ENCODE measurements around the gene PDE6D.
A peak's percentile ranks its signal among the peaks of the same experiment; 100 is the strongest.

The PDE6D gene

GRCh38 chr2:231780909-231781797 is at the start of gene PDE6D:
PDE6D (minus strand) TSS chr2:231781282; CDS start chr2:231781114, 168 bp downstream.
- peak; percentile 97 for DNase-seq (ENCODE audit: low read depth)
- peak within 1 kb of the TSS; percentile 75 for H3K4me3 ChIP-seq (ENCODE audit: low read depth, low read length)

- no peak for DNase-seq (ENCODE audit: low read depth)
- no peak overlapping the region for H3K4me3 ChIP-seq (ENCODE audit: low read depth, low read length)
Measured at GRCh38 chr2:231821908-231822307, 40.8 kb upstream of the PDE6D start.

DNA sequence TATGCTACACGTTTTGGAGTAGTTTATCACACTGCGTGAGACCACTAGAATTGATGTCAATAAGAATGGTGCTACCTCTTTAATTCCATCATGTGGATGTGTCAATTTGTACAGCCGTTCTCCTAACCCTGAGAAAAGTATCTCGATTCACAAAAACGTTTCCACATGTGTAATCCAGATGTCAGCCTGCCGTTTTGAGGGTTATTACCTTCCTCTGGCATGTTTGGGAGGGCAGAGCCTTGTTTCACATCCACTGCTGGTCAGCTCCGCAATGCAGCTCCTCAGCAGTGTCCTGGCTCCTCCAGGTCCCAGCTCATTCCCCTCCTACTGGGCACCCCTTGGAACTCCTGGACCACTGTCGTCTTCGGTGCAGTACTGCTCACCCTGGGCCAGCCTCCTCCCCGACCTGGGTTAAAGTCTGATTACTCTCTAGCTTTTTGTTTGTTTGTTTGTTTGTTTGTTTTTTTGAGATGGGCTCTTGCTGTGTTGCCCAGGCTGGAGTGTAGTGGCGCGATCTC is 39.8 kb upstream of the PDE6D start:
- H3K4me3 ChIP-seq (ENCODE audit: low read depth, low read length): no peak overlapping the region
- DNase-seq (ENCODE audit: low read depth): no peak

DNA sequence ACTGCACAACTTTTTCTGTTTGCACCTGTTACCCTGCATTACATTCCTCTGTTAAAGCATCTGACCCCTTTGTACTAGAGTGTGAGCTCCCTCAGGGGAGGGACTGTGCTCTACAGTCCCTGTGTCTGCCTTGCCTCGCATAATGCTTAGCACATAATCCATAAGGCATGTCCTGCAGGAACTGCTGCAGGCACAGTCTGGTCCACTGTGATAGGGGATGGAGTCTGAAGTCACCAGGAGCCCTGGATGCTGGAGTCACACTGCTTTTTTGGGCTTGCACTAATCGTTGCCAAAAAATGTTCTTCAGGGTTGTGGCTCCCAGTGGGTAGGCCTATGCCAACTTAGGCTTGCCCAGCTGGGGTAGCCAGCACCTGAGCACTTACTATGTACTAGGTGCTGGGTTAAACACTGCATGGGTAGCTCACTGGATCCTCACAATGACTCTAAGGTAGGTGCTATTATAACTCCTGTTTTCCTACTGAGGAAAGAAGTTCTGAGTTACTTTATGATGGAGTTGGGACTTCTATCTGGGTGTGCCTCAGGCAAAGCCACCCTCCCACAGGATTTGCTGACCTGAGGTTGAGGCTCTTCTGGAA is 38.5 kb upstream of the PDE6D start:
- H3K4me3 ChIP-seq (ENCODE audit: low read depth, low read length): no peak overlapping the region
- DNase-seq (ENCODE audit: low read depth): no peak

GRCh38 chr2:231816327-231817026 is 35.4 kb upstream of the PDE6D start:
- DNase-seq (ENCODE audit: low read depth): no peak
- H3K4me3 ChIP-seq (ENCODE audit: low read depth, low read length): no peak overlapping the region

DNA sequence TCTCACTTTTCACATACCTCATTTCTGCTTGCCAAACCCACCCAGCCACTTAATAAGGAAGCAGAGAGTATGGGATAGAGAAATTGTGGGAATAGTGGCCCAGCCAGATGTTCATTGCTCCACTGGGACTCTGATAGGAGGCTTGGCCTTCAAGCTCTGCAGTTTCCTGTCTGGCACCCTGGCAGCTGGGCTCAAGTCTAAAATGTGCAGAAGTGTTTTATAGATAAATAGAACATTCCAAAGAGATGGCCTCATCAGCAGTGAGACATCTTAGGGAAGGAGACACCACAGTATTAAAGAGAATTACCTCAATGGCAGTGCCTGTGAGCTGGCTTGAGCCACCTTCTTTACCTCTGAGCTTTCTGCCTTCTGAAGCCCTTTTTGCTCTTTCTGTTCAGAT is 29.8 kb upstream of the PDE6D start:
- H3K4me3 ChIP-seq (ENCODE audit: low read depth, low read length): no peak overlapping the region
- peak; percentile 47 for DNase-seq (ENCODE audit: low read depth)

GRCh38 chr2:231807020-231807419 is 25.9 kb upstream of the PDE6D start:
- DNase-seq (ENCODE audit: low read depth): no peak
- no peak overlapping the region for H3K4me3 ChIP-seq (ENCODE audit: low read depth, low read length)

- DNase-seq (ENCODE audit: low read depth): no peak
- H3K4me3 ChIP-seq (ENCODE audit: low read depth, low read length): no peak overlapping the region
Measured at GRCh38 chr2:231803501-231804138, 22.5 kb upstream of the PDE6D start.

- no peak overlapping the region for H3K4me3 ChIP-seq (ENCODE audit: low read depth, low read length)
- no peak for DNase-seq (ENCODE audit: low read depth)
Measured at GRCh38 chr2:231800493-231801091, 19.5 kb upstream of the PDE6D start.

DNA sequence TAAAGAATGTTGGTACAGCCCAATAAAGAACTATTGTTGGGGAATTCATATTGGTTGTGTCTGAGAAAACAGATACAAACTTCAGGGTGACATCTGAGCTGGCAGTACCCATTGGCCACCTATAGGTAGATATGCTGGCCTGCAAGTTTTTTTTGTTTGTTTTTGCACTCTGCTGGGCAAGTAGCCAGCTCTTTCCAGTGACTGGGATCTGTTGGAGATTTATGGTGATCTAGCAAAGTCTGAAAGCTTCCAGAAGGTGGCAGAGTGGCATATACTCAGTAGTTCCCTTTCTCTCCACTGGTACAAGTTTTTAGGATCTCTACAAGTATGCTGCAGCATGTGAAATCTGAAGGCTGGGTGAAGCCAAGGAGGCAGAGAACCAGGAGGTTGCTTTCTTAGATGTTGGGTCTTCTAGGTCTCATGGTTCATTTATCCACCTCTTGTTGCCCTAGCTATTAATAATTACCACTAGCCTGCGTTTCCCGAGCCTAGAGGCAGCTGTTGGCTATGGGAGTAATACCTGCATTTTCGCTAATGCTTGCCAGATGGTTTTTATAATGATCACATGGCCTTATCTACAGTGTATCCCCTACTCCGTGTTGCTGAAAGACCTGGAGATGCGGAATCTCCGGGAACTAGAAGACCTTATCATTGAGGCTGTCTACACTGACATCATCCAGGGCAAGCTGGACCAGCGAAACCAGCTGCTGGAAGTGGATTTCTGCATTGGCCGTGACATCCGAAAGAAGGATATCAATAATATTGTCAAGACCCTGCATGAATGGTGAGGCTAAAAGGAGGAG is 14.6 kb upstream of the PDE6D start:
- no peak for DNase-seq (ENCODE audit: low read depth)
- H3K4me3 ChIP-seq (ENCODE audit: low read depth, low read length): no peak overlapping the region

DNA sequence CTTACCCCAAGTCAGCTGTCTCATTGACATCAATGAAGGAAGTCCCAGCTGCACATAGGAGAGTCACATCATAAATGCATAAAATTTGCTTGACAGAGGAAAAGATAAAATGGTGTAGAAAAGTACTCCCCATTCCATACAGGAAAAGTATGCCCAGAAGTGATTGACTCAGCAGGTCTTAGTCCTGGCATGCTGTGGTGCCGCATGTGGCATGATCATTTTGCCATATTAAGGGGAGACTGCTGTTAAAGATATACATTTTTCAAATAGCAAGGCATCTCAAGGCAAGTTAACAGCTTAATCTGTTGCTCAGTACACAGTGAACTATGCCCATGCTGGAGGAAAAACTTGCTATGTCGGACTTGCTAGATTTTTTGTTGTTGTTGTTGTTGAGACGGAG is 13.3 kb upstream of the PDE6D start:
- DNase-seq (ENCODE audit: low read depth): no peak
- no peak overlapping the region for H3K4me3 ChIP-seq (ENCODE audit: low read depth, low read length)

DNA sequence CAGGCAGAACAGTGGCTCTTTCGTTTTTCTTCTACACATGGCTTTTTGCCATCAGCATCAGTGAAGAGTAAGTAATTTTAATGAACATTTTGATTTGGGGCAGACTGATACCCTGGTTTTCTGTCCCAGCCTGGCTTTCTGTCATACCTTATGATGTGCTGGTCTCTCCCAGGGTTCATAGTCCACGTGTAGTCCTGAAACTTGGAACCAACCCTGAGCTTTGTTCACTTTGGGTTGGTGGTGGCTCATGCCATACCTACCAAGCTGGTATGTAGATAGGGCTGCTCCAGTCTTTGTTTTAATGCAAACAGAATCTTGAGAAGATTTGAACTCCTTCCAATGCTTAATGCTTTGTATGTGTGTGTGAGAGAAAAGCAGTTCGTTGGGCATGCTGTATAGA is 10.0 kb upstream of the PDE6D start:
- H3K4me3 ChIP-seq (ENCODE audit: low read depth, low read length): no peak overlapping the region
- DNase-seq (ENCODE audit: low read depth): no peak

DNA sequence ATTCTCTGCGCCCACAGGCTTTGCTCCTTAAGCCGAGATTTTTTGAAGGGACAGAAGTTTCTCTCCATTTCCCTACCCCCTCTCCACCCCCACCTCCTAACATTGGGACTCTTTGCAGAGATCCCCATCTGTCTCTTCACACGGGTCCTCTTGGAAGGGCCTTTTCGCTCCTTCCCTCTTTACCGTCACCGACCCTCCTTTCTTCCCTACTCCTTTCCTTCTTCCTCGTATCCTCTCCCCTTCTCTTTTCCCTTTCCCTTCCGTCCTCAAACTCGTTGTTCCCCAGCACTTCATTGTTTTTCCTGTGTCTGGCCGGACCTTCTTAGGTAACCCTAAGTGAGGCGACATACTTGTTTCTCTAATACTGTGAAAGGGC is 5.8 kb upstream of the PDE6D start:
- no peak for DNase-seq (ENCODE audit: low read depth)
- H3K4me3 ChIP-seq (ENCODE audit: low read depth, low read length): peak overlapping the region; percentile 90

DNA sequence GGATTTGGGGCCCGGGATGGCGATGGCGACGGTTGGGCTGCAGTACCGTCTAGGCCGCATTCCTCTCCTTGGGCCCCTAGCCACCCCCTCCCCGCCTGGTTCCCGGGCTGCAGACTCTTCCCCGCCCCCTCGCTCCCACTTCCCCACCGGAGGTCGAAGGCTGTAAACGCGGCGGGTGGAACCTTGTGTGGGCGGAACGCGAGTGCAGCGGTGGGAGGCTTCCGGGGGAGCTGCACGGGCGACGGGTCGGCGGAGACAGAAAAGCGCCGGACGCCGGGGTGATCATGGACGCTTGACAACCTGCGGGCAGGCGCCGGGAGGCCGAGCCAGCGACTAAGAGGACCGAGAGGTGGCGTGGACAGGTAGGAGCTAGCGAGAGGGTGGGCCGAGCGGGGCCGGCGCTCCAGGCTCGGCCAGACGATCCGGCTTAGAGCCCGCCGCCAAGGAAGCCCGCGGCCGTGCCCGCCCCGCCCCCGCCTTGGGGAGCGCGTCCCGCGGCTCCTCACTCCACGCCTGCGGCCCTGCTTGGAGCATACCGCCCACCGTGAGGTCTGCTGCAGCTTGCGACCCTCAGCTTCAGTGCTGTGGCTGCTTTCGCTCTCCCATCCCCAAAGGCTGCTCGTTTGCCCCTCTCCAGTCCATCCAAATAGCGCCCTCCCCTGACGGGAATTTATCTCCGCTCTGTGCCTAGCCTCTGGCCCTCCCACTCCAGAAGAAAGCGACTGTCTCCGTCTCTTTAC is 5.3 kb upstream of the PDE6D start, which contains the start of gene COPS7B:
Gene COPS7B, plus strand, starts transcription at position 269 of the 740 bp plus-strand sequence. CDS start 2,126 bp downstream, outside the sequence.
- DNase-seq (ENCODE audit: low read depth): peak; percentile 45
- H3K4me3 ChIP-seq (ENCODE audit: low read depth, low read length): peak within 1 kb of the TSS; percentile 90

DNA sequence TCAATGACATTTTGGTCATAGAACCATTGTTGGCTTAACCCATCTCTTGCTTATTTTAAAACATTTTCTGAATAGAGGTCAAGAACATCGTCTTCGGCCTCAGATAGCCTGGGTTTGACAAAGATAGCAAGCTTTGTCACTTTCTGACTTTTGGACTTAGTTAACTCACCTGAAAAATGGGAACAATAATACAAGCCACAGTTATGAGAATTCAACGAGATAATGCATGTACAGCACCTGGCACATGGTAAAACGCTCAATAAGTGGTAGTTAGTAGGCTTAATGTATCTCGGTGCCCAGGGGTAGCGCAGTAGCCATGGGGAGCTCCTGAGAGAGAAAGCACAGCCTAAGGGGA is 4.7 kb upstream of the PDE6D start:
- no peak for DNase-seq (ENCODE audit: low read depth)
- H3K4me3 ChIP-seq (ENCODE audit: low read depth, low read length): peak overlapping the region; percentile 90

DNA sequence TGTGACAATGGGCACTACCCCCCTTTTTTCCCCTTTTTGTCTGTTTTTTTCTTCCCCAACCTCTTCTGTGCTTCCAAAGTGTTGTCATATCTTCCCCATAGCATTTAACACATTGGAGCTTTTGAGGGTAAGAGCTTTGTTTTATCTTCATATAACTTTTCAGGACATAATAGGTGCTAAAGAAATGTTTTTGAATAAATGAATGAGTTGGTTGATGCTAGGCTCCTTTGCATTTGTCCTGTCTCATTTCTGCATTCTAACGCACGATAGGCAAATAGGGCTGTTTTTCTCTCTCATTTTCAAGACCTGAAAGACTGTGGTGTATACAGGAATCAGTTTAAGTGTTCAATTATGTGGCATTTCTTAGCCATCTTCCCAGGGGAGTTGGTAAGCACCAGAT is 4.3 kb upstream of the PDE6D start:
- no peak overlapping the region for H3K4me3 ChIP-seq (ENCODE audit: low read depth, low read length)
- no peak for DNase-seq (ENCODE audit: low read depth)

DNA sequence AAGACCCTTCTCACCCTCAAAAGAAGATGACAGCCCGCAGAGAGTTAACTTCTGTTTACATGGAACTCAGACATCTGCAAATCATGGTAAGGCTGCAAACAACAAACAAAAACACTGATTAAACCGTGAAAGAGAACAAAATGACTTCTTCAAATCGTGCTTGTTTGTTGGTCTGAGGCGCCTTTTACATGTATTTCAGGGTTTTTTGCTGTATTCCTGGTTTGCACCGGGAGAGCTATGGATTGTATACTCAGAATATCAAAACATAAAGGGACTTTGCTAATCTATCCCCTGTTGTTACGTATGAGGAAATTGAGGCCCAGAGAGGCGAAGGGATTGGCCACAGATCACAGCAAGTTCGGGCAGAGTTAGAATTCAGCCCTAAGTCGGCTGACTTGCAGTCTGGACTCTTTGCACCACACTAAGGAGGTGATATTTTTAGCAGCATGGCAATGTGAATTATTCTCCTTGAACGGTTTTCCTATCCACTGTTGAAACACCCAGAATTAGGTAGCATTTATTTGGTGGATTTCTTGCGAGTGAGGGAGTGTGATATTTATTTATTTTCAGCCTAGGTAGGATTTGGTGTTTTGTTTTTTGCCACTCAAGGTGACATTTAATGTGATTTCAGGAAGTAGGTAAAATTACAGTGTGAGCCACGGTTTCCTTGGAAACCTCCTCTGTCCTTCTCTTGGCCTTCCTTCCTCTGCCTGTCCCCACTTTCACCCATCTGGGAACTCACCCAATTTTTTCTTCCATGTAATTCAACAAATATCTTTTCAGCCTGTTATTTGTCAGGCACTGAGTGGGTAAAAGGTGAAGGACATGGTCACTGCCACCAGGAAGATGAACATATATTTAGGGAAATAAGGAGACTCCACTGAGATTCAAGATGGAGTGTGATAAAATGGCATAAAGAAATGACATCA is 980 bp upstream of the PDE6D start:
- DNase-seq (ENCODE audit: low read depth): no peak
- peak overlapping the region; percentile 75 for H3K4me3 ChIP-seq (ENCODE audit: low read depth, low read length)

Measured in skeletal muscle cell (primary cell).